Mesenchymal stem cell (in vitro differentiated cells and primary cell): ENCODE measurements around the gene WNT5B.

ENCODE experiments used
- DNase-seq: peaks from one replicate; pipeline ENCODE4 v3.0.0-alpha.2; 2013
- H2AFZ ChIP-seq: one replicate; pipeline ENCODE4 v1.6.1; 2013; ENCODE audit warnings: low read depth, mild to moderate bottlenecking, control low read depth, inconsistent platforms, low read length, moderate library complexity
- H2AK5ac ChIP-seq: 2 replicates; pipeline ENCODE4 v1.6.1; 2013; ENCODE audit warnings: low read length, moderate library complexity, mild to moderate bottlenecking, inconsistent platforms; ENCODE audit not compliant: severe bottlenecking
- H2BK120ac ChIP-seq: one replicate; pipeline ENCODE4 v1.6.1; 2013; ENCODE audit warnings: low read depth, mild to moderate bottlenecking, inconsistent platforms, low read length, moderate library complexity
- H2BK12ac ChIP-seq, 2 experiments: one replicate each; pipeline ENCODE4 v1.6.1; 2013; ENCODE audit warnings: inconsistent platforms in 2 of 2, low read length in 2 of 2, mild to moderate bottlenecking in 2 of 2, moderate library complexity in 2 of 2, control low read depth in 1 of 2
- H2BK15ac ChIP-seq: one replicate; pipeline ENCODE4 v1.6.1; 2013; ENCODE audit warnings: mild to moderate bottlenecking, low read depth, inconsistent platforms; ENCODE audit not compliant: poor library complexity, severe bottlenecking
- H2BK5ac ChIP-seq: 2 replicates; pipeline ENCODE4 v1.6.1; 2013; ENCODE audit warnings: low read depth, mild to moderate bottlenecking, low read length, control low read depth, inconsistent platforms; ENCODE audit not compliant: poor library complexity, severe bottlenecking
- H3K14ac ChIP-seq, 2 experiments: one replicate each; pipeline ENCODE4 v1.6.1; 2013; ENCODE audit warnings: inconsistent platforms in 2 of 2, low read length in 2 of 2, control low read depth in 1 of 2, mild to moderate bottlenecking in 1 of 2, moderate library complexity in 1 of 2
- H3K18ac ChIP-seq, 2 experiments: one replicate each; pipeline ENCODE4 v1.6.1; 2013; ENCODE audit warnings: inconsistent platforms in 2 of 2, low read length in 2 of 2, control low read depth in 1 of 2, low read depth in 1 of 2, mild to moderate bottlenecking in 1 of 2
- H3K23ac ChIP-seq, 2 experiments: one replicate each; pipeline ENCODE4 v1.6.1; 2013; ENCODE audit warnings: inconsistent platforms in 2 of 2, low read length in 2 of 2, mild to moderate bottlenecking in 2 of 2, moderate library complexity in 2 of 2, control low read depth in 1 of 2
- H3K27ac ChIP-seq: 2 replicates; pipeline ENCODE4 v1.5.1; 2013; ENCODE audit warnings: mild to moderate bottlenecking, moderate library complexity, low read length, control low read depth, inconsistent platforms; ENCODE audit not compliant: poor library complexity, severe bottlenecking
- H3K27me3 ChIP-seq, 2 experiments: 2 replicates each; pipeline versions ENCODE4 v1.6.1 to v1.7.0; 2013; ENCODE audit warnings: low read length in 2 of 2, mild to moderate bottlenecking in 2 of 2, moderate library complexity in 2 of 2, control low read depth in 1 of 2, inconsistent platforms in 1 of 2; ENCODE audit not compliant: control insufficient read depth in 1 of 2, insufficient read depth in 1 of 2
- H3K36me3 ChIP-seq, 2 experiments: 2 replicates each; pipeline versions ENCODE4 v1.6.1 to v1.7.0; 2013; ENCODE audit warnings: low read length in 2 of 2, control low read depth in 1 of 2, inconsistent platforms in 1 of 2, low read depth in 1 of 2, mild to moderate bottlenecking in 1 of 2; ENCODE audit not compliant: insufficient read depth in 2 of 2, control insufficient read depth in 1 of 2
- H3K4ac ChIP-seq, 2 experiments: one replicate each; pipeline ENCODE4 v1.6.1; 2013; ENCODE audit warnings: inconsistent platforms in 2 of 2, low read length in 2 of 2, mild to moderate bottlenecking in 2 of 2, moderate library complexity in 2 of 2, control low read depth in 1 of 2, low read depth in 1 of 2
- H3K4me1 ChIP-seq: 2 replicates; pipeline ENCODE4 v1.6.1; 2013; ENCODE audit warnings: low read depth, low read length, control low read depth; ENCODE audit not compliant: control insufficient read depth, insufficient read depth
- H3K4me2 ChIP-seq: 2 replicates; pipeline ENCODE4 v1.6.1; 2013; ENCODE audit warnings: low read length, mild to moderate bottlenecking, inconsistent platforms; ENCODE audit not compliant: poor library complexity, severe bottlenecking
- H3K4me3 ChIP-seq, 2 experiments: 2 replicates each; pipeline versions ENCODE4 v1.5.1 to v1.7.0; 2013; ENCODE audit warnings: low read length in 2 of 2, mild to moderate bottlenecking in 2 of 2, control low read depth in 1 of 2, low read depth in 1 of 2; ENCODE audit not compliant: insufficient read depth in 1 of 2
- H3K79me1 ChIP-seq: replicated peaks from 2 replicates; pipeline ENCODE4 v1.6.1; 2013; ENCODE audit warnings: mild to moderate bottlenecking, control low read depth, low read length, inconsistent platforms; ENCODE audit not compliant: poor library complexity, severe bottlenecking
- H3K9ac ChIP-seq: 2 replicates; pipeline ENCODE4 v1.7.0; 2013; ENCODE audit warnings: mild to moderate bottlenecking, low read length, moderate library complexity
- H3K9me3 ChIP-seq: 2 replicates; pipeline ENCODE4 v1.7.0; 2013; ENCODE audit warnings: mild to moderate bottlenecking, low read length; ENCODE audit not compliant: control insufficient read depth
- H4K8ac ChIP-seq: one replicate; pipeline ENCODE4 v1.6.1; 2013; ENCODE audit warnings: inconsistent platforms, mild to moderate bottlenecking, low read length, moderate library complexity
- H4K91ac ChIP-seq: one replicate; pipeline ENCODE4 v1.6.1; 2013; ENCODE audit warnings: mild to moderate bottlenecking, low read length, inconsistent platforms
- WGBS: methylation state at CpG from one replicate; pipeline ENCODE4 v1.1.7; 2013; ENCODE audit warnings: mixed read lengths; 5-methylcytosine and 5-hydroxymethylcytosine counted together

The WNT5B gene

DNA sequence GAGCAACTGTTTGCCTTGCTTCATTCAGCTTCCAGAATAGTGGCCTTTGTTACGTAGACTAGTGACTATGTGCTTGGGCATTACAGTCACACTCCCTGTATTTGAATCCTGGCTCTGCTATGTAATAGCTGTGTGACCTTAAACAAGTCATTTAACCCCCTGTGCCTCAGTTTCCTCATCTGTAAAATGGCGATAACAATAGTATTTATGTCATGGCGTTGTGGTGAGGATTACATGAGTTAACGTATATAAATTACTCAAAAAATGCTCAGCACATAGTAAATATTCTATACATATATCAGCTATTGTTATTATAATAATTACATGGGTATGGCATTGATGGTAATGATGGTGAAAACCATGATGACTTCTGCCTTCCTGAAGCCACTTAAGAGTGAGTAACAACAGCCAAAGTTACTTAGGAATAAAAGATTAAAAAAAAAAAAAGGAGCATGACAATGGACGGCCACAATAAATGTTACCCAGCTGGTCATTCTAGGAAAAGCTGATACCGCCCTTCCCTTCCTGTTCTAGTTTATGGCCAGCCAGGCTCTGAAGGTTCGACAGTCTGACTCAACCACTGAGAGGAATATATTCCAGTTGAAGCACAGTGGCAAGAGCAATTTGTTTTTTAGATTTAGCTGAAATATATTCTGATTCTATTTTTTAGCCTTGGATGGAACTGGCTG, 51.9 kb downstream of the WNT5B start:
- no peaks in the 10 kb centered on the region for H3K79me1 ChIP-seq
- H3K4me1 ChIP-seq: no peaks in the 10 kb centered on the region
- no peak overlapping the region for H3K18ac ChIP-seq
- H3K4me3 ChIP-seq: no peak overlapping the region
- H3K4ac ChIP-seq: no peak overlapping the region
- DNase-seq: no peak
- no peak overlapping the region for H2AK5ac ChIP-seq
- H3K27ac ChIP-seq: no peak overlapping the region
- no peak overlapping the region for H4K8ac ChIP-seq
- H3K14ac ChIP-seq: no peak overlapping the region
- H3K36me3 ChIP-seq: no peaks in the 10 kb centered on the region
- H2AFZ ChIP-seq: no peak overlapping the region
- no peak overlapping the region for H3K4me2 ChIP-seq
- H3K9ac ChIP-seq: no peak overlapping the region
- H4K91ac ChIP-seq: no peak overlapping the region
- H2BK12ac ChIP-seq: no peak overlapping the region
- 69% methylated on average over 4 of the region's 7 CpGs for WGBS
- peaks cover 12% of the 10 kb centered on the region for H3K9me3 ChIP-seq
- H3K23ac ChIP-seq: no peak overlapping the region
- H2BK15ac ChIP-seq: no peak overlapping the region
- no peaks in the 10 kb centered on the region for H3K27me3 ChIP-seq
- no peak overlapping the region for H2BK120ac ChIP-seq
- no peak overlapping the region for H2BK5ac ChIP-seq

DNA sequence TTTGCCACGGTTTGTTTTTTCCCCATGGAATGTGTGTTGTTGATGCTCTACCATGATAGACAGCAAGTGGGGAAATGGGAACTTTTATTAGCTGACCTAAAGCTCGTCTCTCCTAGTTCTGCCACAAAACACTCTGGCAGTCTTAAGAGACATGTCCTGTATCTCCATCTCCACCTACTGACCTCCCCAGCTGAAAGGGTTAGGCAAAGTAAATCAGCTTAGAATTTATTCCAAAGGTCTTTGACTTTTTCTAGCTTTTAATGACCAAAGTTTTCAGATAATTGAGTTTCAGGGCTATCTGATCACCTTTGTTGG, 52.4 kb downstream of the WNT5B start:
- Histone ChIP-seq H3K23ac (no peak overlapping the region), H3K4me2 (no peak overlapping the region), H4K8ac (no peak overlapping the region), H3K79me1 (no peaks in the 10 kb centered on the region), H2BK15ac (no peak overlapping the region), H3K9me3 (peaks cover 8% of the 10 kb centered on the region), H3K18ac (no peak overlapping the region), H3K36me3 (no peaks in the 10 kb centered on the region), H2AK5ac (no peak overlapping the region), H2AFZ (no peak overlapping the region), H3K4me3 (no peak overlapping the region), H2BK5ac (no peak overlapping the region), H2BK12ac (no peak overlapping the region), H3K27ac (no peak overlapping the region), H3K27me3 (no peaks in the 10 kb centered on the region), H3K4me1 (no peaks in the 10 kb centered on the region), H3K4ac (no peak overlapping the region), H3K9ac (no peak overlapping the region), H4K91ac (no peak overlapping the region), H2BK120ac (no peak overlapping the region), H3K14ac (no peak overlapping the region)
- DNase-seq: no peak
- 57% methylated on average over 1 of the region's 2 CpGs for WGBS

DNA sequence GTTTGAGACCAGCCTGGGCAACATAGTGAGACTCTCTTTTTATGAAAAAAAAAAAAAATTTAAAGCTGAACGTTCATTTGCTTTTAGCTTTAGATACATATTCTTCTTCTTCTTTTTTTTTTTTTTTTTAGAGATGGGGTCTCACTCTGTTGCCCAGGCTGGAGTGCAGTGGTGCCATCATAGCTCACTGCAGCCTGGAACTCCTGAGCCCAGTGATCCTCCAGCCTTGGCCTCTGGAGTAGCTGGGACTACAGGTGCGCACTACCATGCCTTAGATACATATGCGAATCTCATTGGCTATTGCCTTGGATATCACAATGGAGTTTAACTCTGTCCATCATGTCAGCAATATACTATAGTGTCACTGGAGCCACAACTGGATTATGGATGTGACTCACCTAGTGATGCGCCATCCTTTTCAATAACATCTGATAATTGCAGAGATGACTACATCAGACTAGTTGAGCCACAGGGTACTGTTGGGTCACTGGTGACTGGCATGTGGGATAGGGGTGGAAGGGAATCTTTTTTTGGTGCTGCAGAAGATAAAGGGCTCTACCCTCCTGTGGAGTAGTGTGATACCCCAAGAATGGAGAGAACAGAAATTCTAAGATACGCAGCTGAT, 59.2 kb downstream of the WNT5B start:
- H3K4me2 ChIP-seq: no peak overlapping the region
- no peak overlapping the region for H2BK12ac ChIP-seq
- no peak overlapping the region for H2BK5ac ChIP-seq
- no peak for DNase-seq
- H3K79me1 ChIP-seq: peaks cover 2% of the 10 kb centered on the region
- H2BK15ac ChIP-seq: no peak overlapping the region
- no peak overlapping the region for H3K27ac ChIP-seq
- H3K23ac ChIP-seq: no peak overlapping the region
- no peak overlapping the region for H3K4me3 ChIP-seq
- H3K36me3 ChIP-seq: no peaks in the 10 kb centered on the region
- H4K8ac ChIP-seq: no peak overlapping the region
- H3K4me1 ChIP-seq: no peaks in the 10 kb centered on the region
- no peaks in the 10 kb centered on the region for H3K9me3 ChIP-seq
- H3K27me3 ChIP-seq: no peaks in the 10 kb centered on the region
- no peak overlapping the region for H3K9ac ChIP-seq
- no peak overlapping the region for H3K14ac ChIP-seq
- no peak overlapping the region for H2BK120ac ChIP-seq
- no peak overlapping the region for H3K18ac ChIP-seq
- H3K4ac ChIP-seq: no peak overlapping the region
- 97% methylated on average over 4 of the region's 5 CpGs for WGBS
- H2AFZ ChIP-seq: no peak overlapping the region
- H4K91ac ChIP-seq: no peak overlapping the region
- no peak overlapping the region for H2AK5ac ChIP-seq

DNA sequence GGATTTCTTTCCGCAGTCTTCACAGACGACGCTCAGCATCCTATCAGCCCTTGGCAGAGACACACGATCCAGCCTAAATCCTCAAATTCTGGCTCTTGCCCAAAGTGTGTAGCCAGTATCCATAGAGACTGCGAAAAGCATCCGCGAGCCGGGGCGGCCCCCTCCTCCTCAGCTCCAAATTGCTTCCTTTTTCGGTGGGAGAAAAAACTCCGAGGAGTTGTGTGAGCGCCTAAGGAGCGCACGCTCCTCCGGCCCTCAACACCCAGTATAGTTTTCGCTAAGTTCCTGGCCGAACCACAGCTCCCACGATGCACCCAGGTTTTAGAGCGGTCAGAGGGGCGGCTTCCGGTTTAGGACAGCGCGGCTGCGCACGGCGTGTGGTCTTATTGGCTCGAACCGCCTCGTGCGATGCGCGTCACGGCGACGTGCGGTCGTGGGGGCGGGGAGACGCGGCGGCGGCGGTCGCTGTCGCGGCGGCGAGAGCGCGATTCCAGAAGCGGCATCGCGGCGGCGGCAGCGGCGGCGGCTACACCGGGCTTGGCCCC, 61.6 kb downstream of the WNT5B start, which contains the start of gene ADIPOR2:
Gene ADIPOR2 (plus strand): TSS at position 493 of the 545 bp plus-strand sequence. CDS start 63,274 bp downstream, outside the sequence.
- peak within 1 kb of the TSS; percentile 90 to 97 for H3K4me3 ChIP-seq
- H2BK12ac ChIP-seq: peak within 1 kb of the TSS in 1 of 2 experiments; percentile 37
- WGBS: under 1% methylated on average over 19 of the region's 59 CpGs
- H2AFZ ChIP-seq: peak within 1 kb of the TSS; percentile 20
- peak within 1 kb of the TSS; percentile 87 to 94 for H3K4ac ChIP-seq
- peak within 1 kb of the TSS; percentile 34 for H3K23ac ChIP-seq
- H3K9me3 ChIP-seq: no peaks in the 10 kb centered on the region
- H3K79me1 ChIP-seq: peaks cover 5% of the 10 kb centered on the region
- no peaks in the 10 kb centered on the region for H3K27me3 ChIP-seq
- H2BK5ac ChIP-seq: peak within 1 kb of the TSS; percentile 66
- H2BK15ac ChIP-seq: no peak within 1 kb of the TSS
- no peak within 1 kb of the TSS for H2AK5ac ChIP-seq
- peak within 1 kb of the TSS; percentile 92 for H2BK120ac ChIP-seq
- peaks cover 0 to 3% of the 10 kb centered on the region in 2 experiments for H3K36me3 ChIP-seq
- H3K4me1 ChIP-seq: no peaks in the 10 kb centered on the region
- H3K18ac ChIP-seq: peak within 1 kb of the TSS; percentile 70 to 95
- peak within 1 kb of the TSS; percentile 87 for H3K4me2 ChIP-seq
- peak; percentile 98 for DNase-seq
- peak within 1 kb of the TSS; percentile 90 for H4K8ac ChIP-seq
- H3K27ac ChIP-seq: peak within 1 kb of the TSS; percentile 90
- H4K91ac ChIP-seq: peak within 1 kb of the TSS; percentile 89
- H3K9ac ChIP-seq: peak within 1 kb of the TSS; percentile 97
- peak within 1 kb of the TSS in 1 of 2 experiments; percentile 93 for H3K14ac ChIP-seq
